K562 treated with DMSO at 1 percent for 24 hours (cell line): Measurements from ENCODE around the gene HADHA. TPM values are rescaled to one million over a fixed set of nuclear protein-coding genes. Genes with fewer than 3 reads are reported as not detected.

Source experiments
- total RNA-seq: library from RNA; unstranded; fragments of 300-600 nt; gene quantifications from 2 replicates; pipeline ENCODE4 v1.2.3, GENCODE V29; 2022; ENCODE audit warnings: low read depth; ENCODE audit not compliant: insufficient read depth

The HADHA gene
- total RNA-seq, result 192 and 207 TPM in 2 replicates

GRCh38 chr2:26244309-26245230 is at the start of gene HADHA, which contains the start of gene HADHB:
Gene HADHA (minus strand): TSS chr2:26244632. CDS start chr2:26244596, 36 bp downstream.
Gene HADHB (plus strand): TSS chr2:26244939. CDS start chr2:26254255, 9,316 bp downstream.

GRCh38 chr2:26172871-26173775 is 71.3 kb downstream of the HADHA start, which contains the start of gene GAREM2:
Gene GAREM2 (plus strand): TSS chr2:26173088. CDS start chr2:26173221, 133 bp downstream.

Other genes starting within 250 kb of the HADHA start
- gene RAB10, start 210.5 kb downstream of the HADHA start, total RNA-seq, result 149 and 150 TPM in 2 replicates
- gene GAREM2, start 71.5 kb downstream of the HADHA start, total RNA-seq, result 6.8 and 8.5 TPM in 2 replicates
- gene HADHB, start 307 bp upstream of the HADHA start, total RNA-seq, result 61.8 and 74.8 TPM in 2 replicates
- 6.4 and 6.7 TPM in 2 replicates for gene SELENOI, start 101.5 kb upstream of the HADHA start, total RNA-seq
- 0.20 TPM in 1 of 2 replicates, not detected in the other for gene ADGRF3, start 102.2 kb upstream of the HADHA start, total RNA-seq
- not detected in 2 replicates for gene DRC1, start 157.3 kb upstream of the HADHA start, total RNA-seq
- not detected in 2 replicates for gene OTOF, start 233.5 kb upstream of the HADHA start, total RNA-seq